Fibroblast of peridontal ligament (primary cell): ENCODE data around the gene TMEM243.
A peak's percentile ranks its signal among the peaks of the same experiment; 100 is the strongest.

Experiments used
- DNase-seq: peaks from one replicate; pipeline ENCODE4 v3.0.0-alpha.2; 2010; ENCODE audit errors: extremely low read depth

TMEM243 gene

DNA sequence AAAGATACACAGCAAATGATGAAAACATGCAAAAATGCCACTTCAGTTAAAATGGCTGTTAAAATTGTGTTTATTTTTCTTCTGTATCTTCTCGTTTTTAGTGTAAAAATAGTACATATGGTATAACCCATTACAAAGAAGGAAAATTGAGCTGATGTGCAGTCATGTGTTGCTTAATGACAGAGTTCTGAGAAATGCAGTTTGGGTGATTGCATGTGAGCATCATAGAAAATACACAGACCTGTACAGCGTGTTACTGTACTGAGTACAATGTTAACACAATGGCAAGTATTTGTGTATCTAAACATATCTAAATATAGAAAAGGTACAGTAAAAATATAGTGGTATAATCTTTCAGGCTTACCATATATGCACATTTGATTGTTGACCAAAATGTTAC, 60.0 kb downstream of the TMEM243 start:
- no peak for DNase-seq

DNA sequence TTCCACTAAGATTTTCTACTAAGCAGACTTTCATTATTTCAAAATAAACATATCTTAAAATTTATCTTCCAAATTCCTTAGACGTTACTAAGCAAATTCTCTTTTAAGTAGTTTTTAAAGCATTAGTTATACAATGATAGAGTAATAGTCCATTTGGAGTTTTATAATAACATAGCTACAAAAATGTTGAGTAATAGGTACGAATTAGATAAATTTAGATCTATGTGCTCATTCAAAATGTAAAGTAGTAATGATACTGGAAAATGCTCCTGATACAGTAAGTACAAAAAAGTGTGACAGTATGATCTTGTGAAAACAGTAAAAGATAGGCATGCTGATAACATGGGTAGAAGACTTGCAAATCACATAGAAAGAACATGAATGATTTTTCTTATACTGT, 62.8 kb downstream of the TMEM243 start:
- DNase-seq, result peak; percentile 13

DNA sequence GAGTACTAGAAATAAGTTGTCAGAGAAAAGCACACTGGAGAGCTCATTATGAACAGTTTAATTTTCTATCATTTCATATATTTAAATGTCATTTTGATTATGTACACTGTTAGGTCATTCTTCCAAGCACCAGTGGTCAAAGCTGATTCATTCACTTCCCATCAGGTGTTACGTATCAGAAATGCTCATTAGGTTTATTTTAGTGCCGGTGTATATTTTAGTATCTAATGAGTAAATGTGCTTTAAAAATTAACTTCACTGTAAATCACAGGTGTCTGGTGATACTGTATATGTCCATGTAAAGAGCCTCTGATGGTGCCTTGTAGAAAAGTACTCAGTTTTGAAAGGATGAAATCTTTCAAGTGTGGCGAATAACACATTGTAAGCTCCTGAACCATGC, 63.7 kb downstream of the TMEM243 start:
- DNase-seq, result no peak

DNA sequence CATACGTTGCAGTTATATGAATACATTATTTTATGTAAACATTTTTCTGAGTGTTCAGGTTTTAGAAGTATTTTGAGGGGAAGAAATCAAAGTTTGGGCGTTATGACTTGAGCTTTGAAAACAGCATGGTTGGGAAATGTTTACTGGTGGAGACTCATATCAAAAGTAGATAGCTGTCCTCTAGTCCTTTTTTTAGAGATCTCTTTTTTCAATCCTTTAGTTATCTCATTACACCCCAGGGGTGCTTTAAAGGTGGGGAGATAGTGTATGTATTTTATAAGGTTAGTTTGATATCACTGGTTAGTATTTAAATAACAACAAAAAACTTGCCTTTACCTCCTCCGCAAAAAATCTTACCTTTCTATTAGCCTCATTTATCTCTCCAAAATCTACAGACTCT, 65.0 kb downstream of the TMEM243 start:
- no peak for DNase-seq

DNA sequence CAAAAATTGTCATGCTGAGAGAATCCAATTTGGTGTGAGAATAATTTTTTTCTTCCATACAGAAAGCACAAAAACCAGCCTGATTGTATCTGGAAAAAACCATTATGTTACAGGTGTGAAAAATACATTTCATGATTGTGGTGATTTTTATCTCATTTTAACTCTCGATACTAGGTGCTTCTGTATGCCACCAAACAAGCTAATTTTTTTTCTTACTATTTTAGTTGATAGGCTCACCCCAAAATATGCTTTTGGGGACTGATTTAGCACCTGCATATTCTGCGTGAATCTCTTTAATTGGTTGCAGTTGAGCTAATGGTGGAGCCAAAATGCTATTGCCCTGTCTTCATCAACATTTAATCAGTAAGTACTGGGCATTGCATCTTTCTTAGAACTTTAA, 65.4 kb downstream of the TMEM243 start:
- no peak for DNase-seq

DNA sequence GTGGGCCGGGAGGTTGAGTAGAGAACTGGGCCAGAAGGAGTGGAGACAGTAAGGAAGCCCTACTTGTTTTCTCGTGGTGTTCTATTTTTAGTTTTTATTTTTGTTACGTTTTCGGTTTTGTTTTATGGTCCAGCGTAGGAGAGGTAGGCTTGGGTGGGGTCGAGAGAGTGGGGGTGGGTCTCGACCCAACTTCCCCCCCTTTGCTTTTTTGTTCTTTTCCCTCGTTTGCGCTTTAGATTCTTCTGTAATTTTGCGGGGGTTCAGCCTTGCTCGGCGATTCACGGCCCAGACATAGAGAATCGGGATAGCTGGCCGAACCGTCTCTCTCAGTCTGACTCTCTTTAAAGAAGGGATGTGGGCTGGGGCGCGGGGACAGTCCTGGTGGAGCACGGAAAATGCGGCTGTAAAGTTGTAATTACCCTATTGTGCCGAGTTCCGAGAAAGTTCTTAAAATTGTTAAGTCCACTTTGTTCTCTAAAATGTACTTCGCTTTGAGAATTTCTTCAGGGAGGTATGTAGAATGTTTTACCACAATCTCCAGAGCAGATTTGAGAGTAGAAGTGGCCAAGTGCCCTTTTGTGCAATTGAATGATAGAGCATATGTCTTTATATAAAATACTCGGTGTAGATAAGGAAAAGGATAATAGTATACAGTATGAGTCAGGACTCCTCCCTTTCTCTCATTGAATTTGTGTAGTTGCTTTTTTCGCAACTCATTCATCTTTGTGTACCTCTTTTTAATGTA, 66.5 kb downstream of the TMEM243 start:
- peak; percentile 33 for DNase-seq

DNA sequence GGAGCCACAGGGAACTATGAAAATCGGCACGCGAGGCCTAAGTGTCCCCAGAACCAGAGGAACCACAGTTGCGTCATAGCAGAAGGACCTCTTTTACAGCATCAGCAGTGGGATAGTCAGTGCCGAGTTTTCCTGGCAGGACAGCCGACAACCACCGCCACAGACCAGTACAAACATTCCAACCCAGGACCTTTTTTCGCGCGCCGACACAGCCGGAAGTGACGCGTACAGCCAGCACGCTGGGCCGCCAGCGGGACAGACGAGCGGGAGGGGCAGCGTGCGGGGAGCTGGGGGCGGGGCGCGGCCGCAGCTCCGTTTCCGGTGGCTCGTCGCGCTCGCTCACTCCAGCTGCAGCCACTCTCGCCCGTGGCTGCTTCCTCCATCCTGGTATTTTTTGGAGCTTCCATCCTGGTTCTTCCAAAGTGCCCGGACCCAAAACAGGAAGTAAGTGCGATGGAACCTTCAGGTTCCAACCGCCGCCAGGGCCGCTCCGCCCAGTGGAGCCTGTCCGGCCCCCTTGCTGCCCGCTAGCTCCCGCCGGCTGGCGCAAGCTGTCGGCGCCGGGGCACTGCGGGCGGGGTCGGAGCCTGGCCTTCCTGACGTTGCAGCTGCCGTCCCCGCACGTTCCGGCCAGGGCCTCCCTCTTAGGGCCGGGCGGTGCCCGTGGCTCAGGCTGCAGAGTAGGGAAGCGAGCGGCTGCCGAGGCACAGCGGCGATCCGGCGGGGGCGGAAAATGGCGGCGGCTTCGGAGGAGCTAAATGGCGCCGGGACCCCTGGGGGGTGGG, 67.2 kb downstream of the TMEM243 start, which contains the start of gene DMTF1:
TSS of gene DMTF1 (plus strand) at position 342 of the 785 bp plus-strand sequence. CDS start 12,489 bp downstream, outside the sequence.
- peak; percentile 91 for DNase-seq

DNA sequence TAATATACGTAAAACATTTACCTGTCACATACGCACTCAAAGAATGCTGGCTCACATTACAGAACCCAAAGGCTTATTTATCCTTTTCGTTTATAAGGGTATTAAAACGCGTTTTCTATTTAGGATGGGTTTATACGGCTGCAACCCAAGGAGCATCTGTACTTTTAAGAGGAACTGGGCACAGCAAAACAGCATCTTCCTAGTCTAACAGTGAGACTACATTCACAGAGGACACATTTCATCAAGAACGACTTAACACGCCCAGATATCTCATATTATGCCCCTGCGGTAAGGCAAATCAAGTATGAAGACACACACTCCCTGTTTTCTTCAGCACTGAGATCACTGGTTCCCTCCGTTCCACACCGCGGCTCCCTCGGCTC, 67.8 kb downstream of the TMEM243 start:
- DNase-seq, result no peak

DNA sequence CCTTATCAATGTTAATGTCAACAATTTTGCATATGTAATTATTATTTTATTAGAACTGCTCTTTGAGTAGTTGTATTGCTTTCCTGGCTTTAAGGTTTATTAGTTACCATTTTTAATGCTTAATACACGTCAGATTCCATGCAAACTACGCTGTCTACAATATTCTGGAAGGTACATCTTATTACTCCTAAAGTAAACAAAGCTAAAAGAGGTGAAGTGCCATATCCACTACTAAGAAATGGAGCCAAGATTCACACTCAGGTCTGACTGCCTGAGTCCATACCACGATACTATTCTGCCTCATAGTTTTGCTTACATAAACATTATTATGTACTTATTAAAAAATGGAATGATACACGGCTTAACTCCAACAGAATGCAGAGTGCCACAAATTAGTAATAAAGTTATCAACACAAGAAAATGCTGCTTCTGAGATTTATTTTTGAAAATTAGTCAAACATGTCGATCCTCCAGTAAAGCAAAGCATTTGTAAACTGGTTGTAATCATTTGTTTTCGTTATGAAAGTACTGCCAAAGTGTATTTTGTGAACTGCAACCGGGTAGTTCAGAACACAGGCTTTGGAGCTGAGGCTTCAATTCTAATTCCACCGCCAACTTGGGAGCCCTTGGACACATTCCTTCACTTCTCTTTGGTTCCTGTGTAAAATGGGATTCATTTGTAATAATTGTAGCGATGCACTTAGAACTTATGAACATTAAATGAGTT, 68.4 kb downstream of the TMEM243 start:
- peak; percentile 20 for DNase-seq

DNA sequence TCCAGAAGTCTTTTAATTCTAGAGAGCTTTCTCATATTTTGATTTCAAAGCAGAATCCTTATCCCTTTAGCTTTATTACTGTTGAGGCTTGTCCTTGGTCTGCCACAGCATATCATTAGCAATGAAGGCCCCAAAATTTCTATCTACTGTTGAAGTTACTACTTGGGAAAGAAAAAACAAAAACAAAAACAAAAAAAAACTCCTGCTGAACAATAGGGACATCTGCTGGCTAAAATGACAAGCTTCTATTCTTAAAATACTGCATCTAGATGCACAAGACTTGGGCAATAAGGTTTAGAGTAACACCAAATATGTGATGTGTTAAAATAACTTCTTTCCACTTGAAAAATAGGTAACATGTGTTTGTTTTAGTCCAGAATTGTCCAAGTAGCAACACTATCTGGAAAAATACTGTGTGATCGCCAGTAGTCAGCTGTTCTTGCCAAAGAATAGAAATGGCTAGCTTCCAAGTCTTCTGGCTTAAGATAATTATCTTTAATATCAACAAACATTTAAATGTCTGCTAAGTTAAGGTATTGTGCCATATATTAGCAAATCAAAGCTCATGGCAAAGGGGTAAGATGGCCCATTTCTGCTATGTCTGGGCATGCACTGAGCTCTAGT, 71.1 kb downstream of the TMEM243 start:
- peak; percentile 59 for DNase-seq

DNA sequence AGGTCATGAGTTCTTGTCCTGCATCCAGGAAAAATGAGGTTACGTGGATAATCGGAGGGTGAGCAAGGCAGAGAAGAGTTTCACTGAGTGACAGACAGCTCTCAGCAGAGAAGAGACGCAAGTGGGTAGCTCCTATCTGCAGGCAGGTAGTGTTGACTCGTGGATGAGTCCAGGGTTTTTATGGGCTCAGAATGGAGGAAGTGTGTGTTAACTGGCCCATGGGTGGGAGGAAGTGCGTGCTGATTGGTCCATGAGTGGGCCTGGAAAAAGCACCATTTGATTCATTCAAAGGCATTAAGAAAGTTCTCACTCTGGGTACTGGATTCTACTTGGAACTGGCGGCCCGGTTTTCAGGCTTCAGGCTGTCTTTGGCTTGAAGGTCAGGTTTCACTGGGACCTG, 72.0 kb downstream of the TMEM243 start:
- DNase-seq, result no peak

DNA sequence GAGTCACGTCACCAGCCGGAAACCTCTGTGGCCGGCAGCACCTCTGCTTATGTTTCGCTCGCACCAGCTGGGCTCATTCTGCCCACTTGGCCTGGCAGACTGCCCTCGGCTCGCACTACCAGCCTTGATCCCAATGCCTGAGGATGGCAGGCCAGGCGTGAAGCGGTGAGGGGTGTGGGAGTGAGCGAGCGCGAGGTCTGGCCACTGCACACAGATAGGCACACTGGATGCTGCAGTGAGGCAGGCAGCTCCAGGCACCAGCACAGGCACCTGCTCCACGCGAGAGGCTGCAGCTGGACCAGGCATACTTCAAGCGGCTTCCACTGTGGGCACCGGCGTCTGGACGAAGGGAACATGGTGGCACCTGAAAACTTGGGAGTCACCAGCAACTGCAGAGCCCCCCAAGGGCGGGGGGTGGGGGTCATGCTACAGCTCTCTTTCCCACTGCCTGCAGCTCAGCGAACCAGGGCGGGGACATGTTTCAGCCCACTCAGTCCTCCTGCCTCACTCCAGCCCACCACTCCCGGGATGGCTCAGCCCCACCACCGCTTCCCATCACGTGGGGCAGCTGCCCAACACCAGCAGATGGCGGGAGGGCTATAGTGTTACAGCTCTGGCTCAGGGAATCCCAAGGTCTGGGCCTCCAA, 72.7 kb downstream of the TMEM243 start:
- DNase-seq, result no peak
